ENCODE data around the gene ADGRG1. TPM values are rescaled to one million over a fixed set of nuclear protein-coding genes. Genes with fewer than 3 reads are reported as not detected.
"Not testable (repeated sequence)": the region's sequence is repeated elsewhere in the genome, so short reads cannot be mapped to it uniquely, and the experiment has no call there.

Gene ADGRG1
- total RNA-seq, 8 experiments from 2014 or later = 0.54 to 82.8 (median 48.8) TPM

GRCh38 chr16:57704011-57704904 lies 75.8 kb downstream of the ADGRG1 start:
- in situ Hi-C loops (cut with MboI; ENCODE audit: low pct_unique_long_range_greater_than_20kb in 2 of 9, low sequenced_read_pairs in 9 of 9, unreplicated experiment in 9 of 9) = no loop called here
- WGBS, 10 experiments = 15 to 65% (median 53%) methylated on average over 1 to 7 of the region's 11 CpGs; no CpG with 5 or more reads in 3 of the 10 experiments
- no peak for ATAC-seq (replicated peaks in 6 of 8)
- no peak overlapping the region for H3K4me3 ChIP-seq
- H3K4me1 ChIP-seq (replicated peaks in 1 of 2) = peaks cover 18 to 21% of the 10 kb centered on the region in 2 donors
- no peak overlapping the region for H3K27ac ChIP-seq

DNA sequence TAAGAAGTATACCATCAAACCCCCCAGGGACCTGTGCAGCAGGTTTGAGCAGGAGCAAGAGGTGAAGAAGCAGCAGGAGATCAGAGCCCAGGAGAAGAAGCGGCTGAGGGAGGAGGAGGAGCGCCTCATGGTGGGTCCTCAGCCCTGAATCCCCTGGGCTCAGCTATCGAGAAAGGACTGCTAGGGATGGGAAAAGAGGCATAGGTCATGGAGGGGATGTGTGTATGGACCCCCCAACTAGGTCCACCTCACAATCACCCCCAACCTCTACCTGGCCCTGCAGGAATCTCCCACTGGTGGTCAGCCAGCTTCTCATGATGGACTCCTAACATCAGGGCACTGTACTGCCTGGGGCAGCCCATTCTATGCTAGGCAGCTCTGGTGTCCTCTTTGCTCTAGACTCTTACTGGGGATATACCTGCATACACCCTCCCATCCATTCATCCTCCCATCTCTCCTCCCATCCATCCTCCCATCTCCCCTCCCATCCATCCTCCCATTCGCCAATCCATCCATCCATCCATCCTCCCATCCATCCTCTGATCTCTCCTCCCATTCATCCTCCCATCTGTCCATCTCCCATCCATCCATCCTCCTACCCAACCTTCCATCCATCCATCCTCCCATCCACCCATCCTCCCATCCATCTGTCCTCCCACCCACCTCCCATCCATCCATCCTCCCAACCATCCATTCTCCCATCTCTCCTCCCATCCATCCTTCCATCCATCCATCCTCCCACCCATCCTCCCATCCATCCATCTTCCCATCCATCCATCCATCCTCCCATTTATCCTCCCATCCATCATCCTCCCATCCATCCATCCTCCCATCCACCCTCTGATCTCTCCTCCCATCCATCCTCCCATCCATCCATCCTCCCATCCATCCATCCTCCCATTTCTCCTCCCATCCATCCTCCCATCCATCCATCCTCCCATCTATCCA lies 76.7 kb downstream of the ADGRG1 start:
- Histone ChIP-seq H3K4me1 (replicated peaks in 1 of 2) (peaks cover 18 to 21% of the 10 kb centered on the region in 2 donors), H3K4me3 (no peak overlapping the region), H3K27ac (no peak overlapping the region)
- 25 to 100% (median 80%) methylated on average over 1 to 3 of the region's 4 CpGs; no CpG with 5 or more reads in 3 of the 10 experiments for WGBS, 10 experiments
- ATAC-seq (replicated peaks in 6 of 8) = no peak
- in situ Hi-C loops (cut with MboI; ENCODE audit: low pct_unique_long_range_greater_than_20kb in 2 of 9, low sequenced_read_pairs in 9 of 9, unreplicated experiment in 9 of 9) = no loop called here

- ATAC-seq (replicated peaks in 6 of 8) = no peak
- in situ Hi-C loops (cut with MboI; ENCODE audit: low pct_unique_long_range_greater_than_20kb in 2 of 9, low sequenced_read_pairs in 9 of 9, unreplicated experiment in 9 of 9) = no loop called here
- H3K4me3 ChIP-seq = no peak overlapping the region
- H3K4me1 ChIP-seq (replicated peaks in 1 of 2) = peaks cover 7 to 9% of the 10 kb centered on the region in 2 donors
- no peak overlapping the region for H3K27ac ChIP-seq
- 67 to 85% (median 75%) methylated on average over 1 of the region's 1 CpG; no CpG with 5 or more reads in 7 of the 10 experiments for WGBS, 10 experiments
Measured at GRCh38 chr16:57706717-57707116, 78.3 kb downstream of the ADGRG1 start.

DNA sequence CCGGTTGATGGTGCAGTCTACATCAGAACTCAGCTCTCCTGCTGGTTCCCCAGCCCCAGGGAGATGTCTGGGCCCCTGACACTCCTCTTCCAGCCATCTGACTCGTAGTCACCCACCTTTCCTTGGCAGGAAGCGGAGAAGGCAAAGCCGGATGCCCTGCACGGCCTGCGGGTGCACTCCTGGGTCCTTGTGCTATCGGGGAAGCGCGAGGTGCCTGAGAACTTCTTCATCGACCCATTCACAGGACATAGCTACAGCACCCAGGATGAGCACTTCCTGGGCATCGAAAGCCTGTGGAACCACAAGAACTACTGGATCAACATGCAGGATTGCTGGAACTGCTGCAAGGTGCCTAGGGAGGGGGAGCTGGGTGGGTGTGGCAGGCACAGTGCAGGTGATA lies 78.9 kb downstream of the ADGRG1 start:
- in situ Hi-C loops (cut with MboI; ENCODE audit: low pct_unique_long_range_greater_than_20kb in 2 of 9, low sequenced_read_pairs in 9 of 9, unreplicated experiment in 9 of 9) = no loop called here
- ATAC-seq (replicated peaks in 6 of 8) = no peak
- 41 to 100% (median 69%) methylated on average over 1 to 6 of the region's 11 CpGs; no CpG with 5 or more reads in 6 of the 10 experiments for WGBS, 10 experiments
- no peak overlapping the region for H3K27ac ChIP-seq
- no peak overlapping the region for H3K4me3 ChIP-seq
- peaks cover 2 to 3% of the 10 kb centered on the region in 2 donors for H3K4me1 ChIP-seq (replicated peaks in 1 of 2)

GRCh38 chr16:57708168-57708567 lies 79.7 kb downstream of the ADGRG1 start:
- 29 to 100% (median 92%) methylated on average over 1 to 3 of the region's 3 CpGs; no CpG with 5 or more reads in 1 of the 10 experiments for WGBS, 10 experiments
- in situ Hi-C loops (cut with MboI; ENCODE audit: low pct_unique_long_range_greater_than_20kb in 2 of 9, low sequenced_read_pairs in 9 of 9, unreplicated experiment in 9 of 9) = no loop called here
- ATAC-seq (replicated peaks in 6 of 8) = peak in 1 of 8 experiments; percentile 61

GRCh38 chr16:57709663-57710062 lies 81.2 kb downstream of the ADGRG1 start:
- ATAC-seq (replicated peaks in 6 of 8) = no peak
- WGBS, 10 experiments = 40 to 100% (median 67%) methylated on average over 1 to 3 of the region's 3 CpGs; no CpG with 5 or more reads in 3 of the 10 experiments
- no peaks in the 10 kb centered on the region for H3K4me1 ChIP-seq (replicated peaks in 1 of 2)
- in situ Hi-C loops (cut with MboI; ENCODE audit: low pct_unique_long_range_greater_than_20kb in 2 of 9, low sequenced_read_pairs in 9 of 9, unreplicated experiment in 9 of 9) = no loop called here
- H3K4me3 ChIP-seq = no peak overlapping the region
- no peak overlapping the region for H3K27ac ChIP-seq

More at GRCh38 chr16:57708168-57708567, 79.7 kb downstream of the ADGRG1 start:
- no peak overlapping the region for H3K27ac ChIP-seq
- no peaks in the 10 kb centered on the region for H3K4me1 ChIP-seq (replicated peaks in 1 of 2)
- no peak overlapping the region for H3K4me3 ChIP-seq

- in situ Hi-C loops (cut with MboI; ENCODE audit: low pct_unique_long_range_greater_than_20kb in 2 of 9, low sequenced_read_pairs in 9 of 9, unreplicated experiment in 9 of 9) = no loop called here
- no peaks in the 10 kb centered on the region for H3K4me1 ChIP-seq (replicated peaks in 1 of 2)
- H3K4me3 ChIP-seq = no peak overlapping the region
- 34 to 100% (median 80%) methylated on average over 1 to 4 of the region's 5 CpGs; no CpG with 5 or more reads in 3 of the 10 experiments for WGBS, 10 experiments
- no peak overlapping the region for H3K27ac ChIP-seq
- ATAC-seq (replicated peaks in 6 of 8) = no peak
Measured at GRCh38 chr16:57711346-57711745, 82.9 kb downstream of the ADGRG1 start.

DNA sequence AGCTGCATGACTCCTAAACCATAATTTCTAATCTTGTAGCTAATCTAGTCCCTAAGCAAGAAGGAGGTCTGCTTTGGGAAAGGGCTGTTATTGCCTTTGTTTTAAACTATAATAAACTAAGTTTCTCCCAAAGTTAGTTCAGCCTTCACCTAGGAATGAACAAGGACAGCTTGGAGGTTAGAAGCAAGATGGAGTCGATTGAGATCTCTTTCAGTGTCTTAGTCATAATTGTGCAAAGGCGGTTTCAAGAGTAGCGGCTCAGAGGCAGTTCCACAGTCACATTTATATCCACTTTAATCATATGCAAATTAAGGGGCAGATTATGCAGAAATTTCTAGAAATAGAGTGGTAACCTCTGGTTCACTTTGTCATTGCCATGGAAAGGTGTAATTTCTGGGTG lies 83.6 kb downstream of the ADGRG1 start:
- in situ Hi-C loops (cut with MboI; ENCODE audit: low pct_unique_long_range_greater_than_20kb in 2 of 9, low sequenced_read_pairs in 9 of 9, unreplicated experiment in 9 of 9) = no loop called here
- 74 to 100% (median 82%) methylated on average over 1 to 3 of the region's 3 CpGs for WGBS, 10 experiments
- Histone ChIP-seq H3K4me3 (no peak overlapping the region), H3K4me1 (replicated peaks in 1 of 2) (no peaks in the 10 kb centered on the region), H3K27ac (no peak overlapping the region)
- peak in 2 of 8 experiments; percentile 37 to 40 for ATAC-seq (replicated peaks in 6 of 8)

DNA sequence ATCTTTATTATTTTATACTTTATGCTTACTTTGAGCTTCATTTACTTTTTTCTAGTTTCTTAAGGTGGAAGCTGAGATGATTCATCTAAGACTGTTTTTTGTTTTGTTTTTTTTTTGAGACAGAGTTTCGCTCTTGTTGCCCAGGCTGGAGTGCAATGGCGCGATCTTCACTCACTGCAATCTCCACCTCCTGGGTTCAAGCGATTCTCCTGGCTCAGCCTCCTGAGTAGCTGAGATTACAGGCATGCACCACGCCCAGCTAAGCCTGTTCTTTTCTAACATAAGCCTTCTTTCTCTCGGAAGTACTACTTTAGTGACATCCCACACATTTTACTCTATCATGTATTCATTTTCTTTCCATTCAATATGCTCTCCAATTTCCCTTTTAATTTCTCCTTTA lies 84.1 kb downstream of the ADGRG1 start:
- H3K27ac ChIP-seq; in situ Hi-C loops (cut with MboI; ENCODE audit: low pct_unique_long_range_greater_than_20kb in 2 of 9, low sequenced_read_pairs in 9 of 9, unreplicated experiment in 9 of 9); H3K4me3 ChIP-seq; ATAC-seq (replicated peaks in 6 of 8); H3K4me1 ChIP-seq (replicated peaks in 1 of 2): not testable (repeated sequence)
- WGBS, 10 experiments = 60 to 95% (median 78%) methylated on average over 1 to 6 of the region's 6 CpGs

DNA sequence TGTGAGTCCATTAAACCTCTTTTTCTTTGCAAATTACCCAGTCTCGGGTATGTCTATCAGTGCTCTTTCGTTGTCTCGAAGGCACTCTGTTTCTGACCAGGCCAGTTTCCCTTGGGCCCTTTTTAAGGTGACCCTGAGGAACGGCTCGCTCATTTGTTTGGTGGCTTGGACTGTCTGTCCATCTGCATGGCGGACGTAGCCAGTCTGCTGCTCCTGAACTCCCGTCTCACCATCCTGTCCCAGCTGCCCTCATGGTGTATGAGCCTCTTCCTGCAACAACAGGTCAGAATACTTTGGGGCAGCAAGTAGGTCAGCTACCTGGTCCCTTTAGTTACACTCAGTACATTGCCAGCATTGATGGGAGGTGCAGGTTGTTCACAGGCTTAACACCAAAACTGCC lies 85.2 kb downstream of the ADGRG1 start:
- H3K27ac ChIP-seq = no peak overlapping the region
- no peak for ATAC-seq (replicated peaks in 6 of 8)
- H3K4me3 ChIP-seq = no peak overlapping the region
- WGBS, 10 experiments = 34 to 96% (median 75%) methylated on average over 1 to 8 of the region's 8 CpGs; no CpG with 5 or more reads in 1 of the 10 experiments
- in situ Hi-C loops (cut with MboI; ENCODE audit: low pct_unique_long_range_greater_than_20kb in 2 of 9, low sequenced_read_pairs in 9 of 9, unreplicated experiment in 9 of 9) = no loop called here
- H3K4me1 ChIP-seq (replicated peaks in 1 of 2) = no peaks in the 10 kb centered on the region

GRCh38 chr16:57714047-57714446 lies 85.6 kb downstream of the ADGRG1 start:
- WGBS, 10 experiments = 50 to 100% (median 88%) methylated on average over 1 to 6 of the region's 6 CpGs; no CpG with 5 or more reads in 5 of the 10 experiments
- Histone ChIP-seq H3K4me1 (replicated peaks in 1 of 2) (no peaks in the 10 kb centered on the region), H3K4me3 (no peak overlapping the region), H3K27ac (no peak overlapping the region)
- ATAC-seq (replicated peaks in 6 of 8) = peak in 2 of 8 experiments; percentile 19 to 94
- in situ Hi-C loops (cut with MboI; ENCODE audit: low pct_unique_long_range_greater_than_20kb in 2 of 9, low sequenced_read_pairs in 9 of 9, unreplicated experiment in 9 of 9) = no loop called here

All from motor neuron (in vitro differentiated cells).